ENCODE data around the gene UBR3. TPM values are rescaled to one million over a fixed set of nuclear protein-coding genes. Genes with fewer than 3 reads are reported as not detected.

Gene UBR3
- polyA plus RNA-seq, 1 donor from 2014 or later, result 75.2 TPM

DNA sequence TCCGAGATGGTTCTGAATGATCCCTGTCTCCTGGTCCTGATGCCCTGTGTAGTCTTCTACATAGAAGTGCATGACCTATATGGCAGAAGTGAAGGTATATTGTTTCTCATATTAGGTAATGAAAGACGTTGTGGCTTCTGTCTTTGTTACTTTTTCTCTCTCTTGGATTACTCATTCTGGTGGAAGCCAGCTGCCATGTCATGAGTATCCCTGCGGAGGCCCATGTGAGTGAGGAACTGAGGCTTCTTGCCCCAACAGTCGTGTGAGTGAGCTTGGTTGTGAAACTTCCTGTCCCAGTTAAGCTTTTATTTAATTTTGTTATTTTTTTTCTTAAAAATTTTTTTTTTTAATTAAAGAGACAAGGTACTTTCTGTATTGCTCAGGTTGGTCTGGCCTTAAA, 134.7 kb downstream of the UBR3 start:
- Histone ChIP-seq H3K9me2 (ENCODE audit: insufficient read depth, low read length) (no peaks in the 10 kb centered on the region), H3K4me3 (ENCODE audit: low read length) (no peak overlapping the region), H3K27me3 (ENCODE audit: insufficient read depth, low read depth, low read length) (no peaks in the 10 kb centered on the region), H3K27ac (ENCODE audit: low read length) (no peak overlapping the region), H3K9ac (ENCODE audit: low read length) (no peak overlapping the region), H3K4me2 (ENCODE audit: low read length) (no peak overlapping the region), H3F3A (ENCODE audit: insufficient read depth, low read length, poor library complexity, severe bottlenecking) (no peaks in the 10 kb centered on the region), H3K79me2 (replicated peaks; ENCODE audit: insufficient read depth, low read length) (no peaks in the 10 kb centered on the region), H4K20me1 (ENCODE audit: insufficient read depth) (no peaks in the 10 kb centered on the region), H3K36me3 (ENCODE audit: insufficient read depth, low read length) (peaks cover 10% of the 10 kb centered on the region), H3K9me3 (ENCODE audit: low read length) (no peaks in the 10 kb centered on the region), H2AFZ (ENCODE audit: low read depth, low read length) (no peak overlapping the region)
- no peak for TF ChIP-seq EZH2 (IDR thresholded peaks at IDR 0.05; ENCODE audit: borderline replicate concordance, insufficient read depth, low read length, poor library complexity, severe bottlenecking)
- no peak for TF ChIP-seq EP300 (conservative IDR thresholded peaks at IDR 0.05; ENCODE audit: poor library complexity, severe bottlenecking)

DNA sequence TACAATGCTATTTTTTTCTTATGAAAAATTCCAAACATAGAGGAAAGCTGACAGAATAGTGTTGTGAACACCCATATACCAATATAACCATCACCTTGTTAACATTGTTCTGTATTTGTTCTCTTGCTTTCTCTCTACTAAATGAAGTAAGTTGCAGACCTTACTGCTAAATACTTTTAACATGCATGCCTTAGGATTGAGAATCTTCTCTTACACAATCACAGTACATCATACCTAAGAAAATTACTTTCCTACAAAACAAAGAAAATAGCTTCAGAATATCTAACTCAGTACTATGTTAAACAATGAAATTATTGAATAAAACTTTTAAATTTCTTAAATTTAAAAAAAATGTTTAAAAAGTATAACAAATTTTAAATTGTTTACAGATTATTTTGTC, 136.5 kb downstream of the UBR3 start:
- H3K27ac ChIP-seq (ENCODE audit: low read length), result no peak overlapping the region
- no peaks in the 10 kb centered on the region for H3K9me2 ChIP-seq (ENCODE audit: insufficient read depth, low read length)
- peaks cover 8% of the 10 kb centered on the region for H3K36me3 ChIP-seq (ENCODE audit: insufficient read depth, low read length)
- TF ChIP-seq EZH2 (IDR thresholded peaks at IDR 0.05; ENCODE audit: borderline replicate concordance, insufficient read depth, low read length, poor library complexity, severe bottlenecking), result no peak
- no peak for TF ChIP-seq POLR2AphosphoS5 (IDR thresholded peaks at IDR 0.05)
- TF ChIP-seq EP300 (conservative IDR thresholded peaks at IDR 0.05; ENCODE audit: poor library complexity, severe bottlenecking), result no peak
- no peak for TF ChIP-seq TAF1 (IDR thresholded peaks at IDR 0.05; ENCODE audit: low read depth)
- no peak overlapping the region for H2AFZ ChIP-seq (ENCODE audit: low read depth, low read length)
- no peak overlapping the region for H3K4me2 ChIP-seq (ENCODE audit: low read length)
- H3K4me3 ChIP-seq (ENCODE audit: low read length), result no peak overlapping the region
- no peaks in the 10 kb centered on the region for H3K9me3 ChIP-seq (ENCODE audit: low read length)
- H3K27me3 ChIP-seq (ENCODE audit: insufficient read depth, low read depth, low read length), result no peaks in the 10 kb centered on the region
- H3K9ac ChIP-seq (ENCODE audit: low read length), result no peak overlapping the region
- no peaks in the 10 kb centered on the region for H3K79me2 ChIP-seq (replicated peaks; ENCODE audit: insufficient read depth, low read length)
- H3F3A ChIP-seq (ENCODE audit: insufficient read depth, low read length, poor library complexity, severe bottlenecking), result no peaks in the 10 kb centered on the region
- no peaks in the 10 kb centered on the region for H4K20me1 ChIP-seq (ENCODE audit: insufficient read depth)

DNA sequence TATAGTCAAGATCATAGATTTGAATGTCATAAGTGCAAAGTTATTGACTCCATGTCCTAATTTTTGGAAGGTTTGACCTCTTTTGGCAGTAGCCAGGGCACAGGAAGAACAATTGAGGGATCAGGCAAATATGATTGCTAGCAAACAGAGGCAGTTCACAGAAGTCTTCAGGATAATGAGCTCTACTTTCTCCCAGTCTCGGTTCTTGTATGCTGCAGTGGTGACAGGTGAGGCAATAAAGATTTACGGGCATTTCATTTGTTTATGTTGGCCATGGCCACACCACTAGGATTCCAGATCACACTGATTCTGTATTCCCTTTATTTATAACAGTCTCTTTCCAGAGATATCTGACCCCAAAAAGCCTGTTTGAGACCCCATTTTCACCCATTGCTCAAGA, 137.5 kb downstream of the UBR3 start:
- Histone ChIP-seq H3K27ac (ENCODE audit: low read length) (no peak overlapping the region), H3K27me3 (ENCODE audit: insufficient read depth, low read depth, low read length) (no peaks in the 10 kb centered on the region), H3K4me2 (ENCODE audit: low read length) (no peak overlapping the region), H3K9me3 (ENCODE audit: low read length) (no peaks in the 10 kb centered on the region), H3K79me2 (replicated peaks; ENCODE audit: insufficient read depth, low read length) (no peaks in the 10 kb centered on the region), H3K9me2 (ENCODE audit: insufficient read depth, low read length) (no peaks in the 10 kb centered on the region), H3K9ac (ENCODE audit: low read length) (no peak overlapping the region), H2AFZ (ENCODE audit: low read depth, low read length) (no peak overlapping the region), H3K36me3 (ENCODE audit: insufficient read depth, low read length) (peaks cover 4% of the 10 kb centered on the region), H3K4me3 (ENCODE audit: low read length) (no peak overlapping the region), H4K20me1 (ENCODE audit: insufficient read depth) (no peaks in the 10 kb centered on the region), H3F3A (ENCODE audit: insufficient read depth, low read length, poor library complexity, severe bottlenecking) (no peaks in the 10 kb centered on the region)
- TF ChIP-seq EZH2 (IDR thresholded peaks at IDR 0.05; ENCODE audit: borderline replicate concordance, insufficient read depth, low read length, poor library complexity, severe bottlenecking) (no peak), TAF1 (IDR thresholded peaks at IDR 0.05; ENCODE audit: low read depth) (no peak), POLR2AphosphoS5 (IDR thresholded peaks at IDR 0.05) (no peak), RAD21 (conservative IDR thresholded peaks at IDR 0.05) (no peak), MXI1 (conservative IDR thresholded peaks at IDR 0.05; ENCODE audit: poor library complexity, severe bottlenecking) (no peak), SMC3 (conservative IDR thresholded peaks at IDR 0.05; ENCODE audit: poor library complexity) (no peak), EP300 (conservative IDR thresholded peaks at IDR 0.05; ENCODE audit: poor library complexity, severe bottlenecking) (no peak)
- TF ChIP-seq, protein P1, sequence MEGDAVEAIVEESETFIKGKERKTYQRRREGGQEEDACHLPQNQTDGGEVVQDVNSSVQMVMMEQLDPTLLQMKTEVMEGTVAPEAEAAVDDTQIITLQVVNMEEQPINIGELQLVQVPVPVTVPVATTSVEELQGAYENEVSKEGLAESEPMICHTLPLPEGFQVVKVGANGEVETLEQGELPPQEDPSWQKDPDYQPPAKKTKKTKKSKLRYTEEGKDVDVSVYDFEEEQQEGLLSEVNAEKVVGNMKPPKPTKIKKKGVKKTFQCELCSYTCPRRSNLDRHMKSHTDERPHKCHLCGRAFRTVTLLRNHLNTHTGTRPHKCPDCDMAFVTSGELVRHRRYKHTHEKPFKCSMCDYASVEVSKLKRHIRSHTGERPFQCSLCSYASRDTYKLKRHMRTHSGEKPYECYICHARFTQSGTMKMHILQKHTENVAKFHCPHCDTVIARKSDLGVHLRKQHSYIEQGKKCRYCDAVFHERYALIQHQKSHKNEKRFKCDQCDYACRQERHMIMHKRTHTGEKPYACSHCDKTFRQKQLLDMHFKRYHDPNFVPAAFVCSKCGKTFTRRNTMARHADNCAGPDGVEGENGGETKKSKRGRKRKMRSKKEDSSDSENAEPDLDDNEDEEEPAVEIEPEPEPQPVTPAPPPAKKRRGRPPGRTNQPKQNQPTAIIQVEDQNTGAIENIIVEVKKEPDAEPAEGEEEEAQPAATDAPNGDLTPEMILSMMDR (IDR thresholded peaks at IDR 0.05; ENCODE audit: poor library complexity, severe bottlenecking), result no peak
- TF ChIP-seq, protein P2, sequence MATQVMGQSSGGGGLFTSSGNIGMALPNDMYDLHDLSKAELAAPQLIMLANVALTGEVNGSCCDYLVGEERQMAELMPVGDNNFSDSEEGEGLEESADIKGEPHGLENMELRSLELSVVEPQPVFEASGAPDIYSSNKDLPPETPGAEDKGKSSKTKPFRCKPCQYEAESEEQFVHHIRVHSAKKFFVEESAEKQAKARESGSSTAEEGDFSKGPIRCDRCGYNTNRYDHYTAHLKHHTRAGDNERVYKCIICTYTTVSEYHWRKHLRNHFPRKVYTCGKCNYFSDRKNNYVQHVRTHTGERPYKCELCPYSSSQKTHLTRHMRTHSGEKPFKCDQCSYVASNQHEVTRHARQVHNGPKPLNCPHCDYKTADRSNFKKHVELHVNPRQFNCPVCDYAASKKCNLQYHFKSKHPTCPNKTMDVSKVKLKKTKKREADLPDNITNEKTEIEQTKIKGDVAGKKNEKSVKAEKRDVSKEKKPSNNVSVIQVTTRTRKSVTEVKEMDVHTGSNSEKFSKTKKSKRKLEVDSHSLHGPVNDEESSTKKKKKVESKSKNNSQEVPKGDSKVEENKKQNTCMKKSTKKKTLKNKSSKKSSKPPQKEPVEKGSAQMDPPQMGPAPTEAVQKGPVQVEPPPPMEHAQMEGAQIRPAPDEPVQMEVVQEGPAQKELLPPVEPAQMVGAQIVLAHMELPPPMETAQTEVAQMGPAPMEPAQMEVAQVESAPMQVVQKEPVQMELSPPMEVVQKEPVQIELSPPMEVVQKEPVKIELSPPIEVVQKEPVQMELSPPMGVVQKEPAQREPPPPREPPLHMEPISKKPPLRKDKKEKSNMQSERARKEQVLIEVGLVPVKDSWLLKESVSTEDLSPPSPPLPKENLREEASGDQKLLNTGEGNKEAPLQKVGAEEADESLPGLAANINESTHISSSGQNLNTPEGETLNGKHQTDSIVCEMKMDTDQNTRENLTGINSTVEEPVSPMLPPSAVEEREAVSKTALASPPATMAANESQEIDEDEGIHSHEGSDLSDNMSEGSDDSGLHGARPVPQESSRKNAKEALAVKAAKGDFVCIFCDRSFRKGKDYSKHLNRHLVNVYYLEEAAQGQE (IDR thresholded peaks at IDR 0.05; ENCODE audit: borderline replicate concordance), result no peak
